GM20000 (cell line): ENCODE data around the gene PSRC1.

Source experiments
- DNase-seq: peaks from one replicate; pipeline ENCODE4 v3.0.0; 2012; ENCODE audit warnings: low spot score
- CTCF ChIP-seq: IDR thresholded peaks from 2 replicates; pipeline ENCODE4 v1.5.1; 2012; ENCODE audit warnings: mild to moderate bottlenecking, control low read depth; ENCODE audit errors: extremely low read depth, missing control alignments

Gene PSRC1

GRCh38 chr1:109255678-109256077 lies 27.3 kb downstream of the PSRC1 start:
- no peak for DNase-seq
- no peak for TF ChIP-seq CTCF

DNA sequence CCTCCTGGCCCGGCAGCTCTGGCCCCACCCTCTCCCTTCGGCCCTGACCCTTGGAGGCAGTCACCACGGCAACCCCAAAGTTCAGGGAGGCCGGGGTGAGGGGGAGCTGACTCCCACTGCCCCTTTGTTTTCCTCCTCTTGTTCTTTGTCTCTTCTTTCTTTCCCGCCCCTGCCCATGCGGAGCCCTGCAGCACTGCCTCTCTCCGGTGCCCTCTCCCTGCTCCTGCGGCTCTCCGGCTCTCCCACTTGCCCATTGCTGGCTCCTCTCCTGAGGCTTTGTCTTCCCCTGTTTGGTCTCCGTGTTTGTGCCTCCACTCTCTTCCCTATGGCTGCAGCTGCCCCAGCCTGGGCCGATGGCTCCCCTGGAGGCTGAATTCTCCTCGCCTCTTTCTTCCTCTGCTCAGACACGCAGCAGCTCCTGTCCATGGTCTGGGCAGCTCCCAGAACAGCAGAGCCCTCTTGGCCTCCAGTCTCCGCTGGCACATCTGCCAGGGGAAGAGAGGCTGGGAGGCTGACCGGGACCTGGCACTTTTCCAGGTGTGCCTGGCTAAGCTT lies 27.8 kb downstream of the PSRC1 start:
- TF ChIP-seq CTCF, result no peak
- no peak for DNase-seq

DNA sequence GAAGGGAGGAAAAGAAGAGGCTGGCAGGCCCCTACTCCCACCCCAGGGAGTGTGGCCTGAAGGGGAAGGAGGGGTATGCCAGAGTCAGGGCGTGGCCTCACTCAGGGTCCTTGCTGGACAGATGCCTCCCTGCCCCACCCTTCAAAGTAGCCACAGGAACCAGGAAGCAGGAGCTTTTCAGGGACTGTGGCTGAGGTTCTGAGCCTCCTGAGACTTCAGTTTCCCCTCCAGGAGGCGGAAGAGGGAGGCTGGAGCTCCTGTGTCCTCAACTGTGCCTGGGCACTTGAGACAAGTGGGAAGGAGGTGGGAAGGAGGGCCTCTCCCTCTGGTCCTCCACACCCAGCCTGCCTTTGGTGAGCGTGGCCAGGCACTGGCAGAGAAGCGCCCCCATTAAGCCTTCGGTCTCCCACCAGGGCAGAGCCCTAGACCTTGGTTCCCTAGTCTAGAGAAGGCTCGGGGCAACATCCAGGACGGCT lies 28.3 kb downstream of the PSRC1 start:
- TF ChIP-seq CTCF, result no peak

DNA sequence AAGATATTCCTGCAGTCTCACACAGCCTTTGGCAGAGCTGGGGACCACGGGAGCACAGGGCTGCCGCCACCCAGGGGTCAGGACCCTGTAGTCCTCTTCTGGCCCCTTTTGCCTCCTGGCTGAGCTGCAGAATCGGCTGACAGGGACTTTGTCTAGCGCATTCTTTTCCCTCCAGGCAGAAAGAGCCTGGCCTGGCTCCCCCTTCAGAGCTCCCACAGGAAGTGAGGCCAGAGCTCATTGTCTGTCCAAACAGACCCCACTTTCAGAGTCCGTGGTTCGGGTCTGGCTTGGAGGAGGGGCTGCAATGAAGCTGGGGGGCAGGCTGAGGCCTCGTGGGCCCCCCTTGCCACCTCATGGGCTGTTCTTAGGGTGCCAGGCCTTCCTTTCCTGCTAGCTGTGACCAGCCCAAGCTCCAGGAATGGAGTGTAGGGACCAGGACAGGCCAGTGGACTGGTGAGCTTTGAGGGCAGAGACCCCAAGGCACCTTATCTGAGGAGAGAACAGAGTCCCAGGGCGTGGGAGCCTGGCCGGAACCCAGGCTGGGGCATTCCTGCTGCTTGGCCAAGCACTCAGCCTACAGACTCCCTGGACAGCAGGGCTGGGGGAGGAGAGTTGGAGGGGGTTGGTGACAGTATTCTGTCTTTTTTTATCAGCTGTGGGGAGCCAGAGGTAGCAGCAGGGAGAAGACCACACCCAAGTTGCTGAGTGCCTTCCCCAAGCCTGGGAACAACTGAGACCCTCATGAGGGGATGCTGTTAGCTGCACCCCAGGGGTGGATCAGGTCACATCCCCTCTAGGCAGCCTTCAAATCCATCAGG lies 28.9 kb downstream of the PSRC1 start:
- peak; percentile 25 for DNase-seq
- no peak for TF ChIP-seq CTCF

More for the DNA sequence above, 28.3 kb downstream of the PSRC1 start:
- DNase-seq, result no peak

- peak; percentile 20 for DNase-seq
- no peak for TF ChIP-seq CTCF
Observed at GRCh38 chr1:109252893-109253802, 29.8 kb downstream of the PSRC1 start.

GRCh38 chr1:109252167-109252892 lies 30.6 kb downstream of the PSRC1 start:
- peak; percentile 13 for DNase-seq
- TF ChIP-seq CTCF, result no peak
